ENCODE measurements around the gene KDM4C.

DNA sequence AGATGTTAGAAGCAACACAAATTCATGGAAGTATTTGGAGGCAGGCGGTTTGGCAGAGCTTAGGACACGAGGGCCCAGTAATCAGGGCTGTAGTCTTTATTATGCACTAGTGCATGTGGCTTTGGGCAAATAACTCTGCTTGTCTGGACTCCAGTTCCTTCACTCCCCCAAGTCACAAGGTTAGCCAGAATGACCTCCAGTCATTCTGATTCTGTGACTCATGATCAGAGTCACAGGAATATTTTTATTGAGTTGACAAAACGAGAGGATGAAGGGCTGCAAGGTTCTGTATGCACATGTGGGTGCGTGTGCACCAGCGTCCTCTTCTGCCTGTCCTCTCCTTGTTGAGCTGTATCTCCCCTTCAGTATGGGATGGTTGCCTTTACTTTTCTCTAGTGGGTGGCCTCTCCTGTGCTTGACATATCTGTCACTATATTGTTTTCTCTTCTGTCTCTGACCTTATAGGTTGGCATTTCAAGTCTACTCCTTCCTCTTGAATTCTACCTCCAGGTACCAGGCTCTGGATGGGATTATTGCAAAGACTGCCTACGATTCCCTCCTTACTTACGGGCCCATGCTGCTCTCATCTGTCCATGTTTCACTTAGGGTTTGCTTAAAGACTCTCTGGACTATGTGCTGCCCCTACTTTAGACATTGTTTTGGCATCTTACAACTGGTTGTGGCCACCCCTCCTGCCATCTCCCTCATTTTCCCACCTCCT, 94.6 kb downstream of the KDM4C start:
- TF ChIP-seq EZH2 (IDR thresholded peaks at IDR 0.05) (no peak), EZH2phosphoT487 (IDR thresholded peaks at IDR 0.05) (no peak)
- TF ChIP-seq, protein P1, sequence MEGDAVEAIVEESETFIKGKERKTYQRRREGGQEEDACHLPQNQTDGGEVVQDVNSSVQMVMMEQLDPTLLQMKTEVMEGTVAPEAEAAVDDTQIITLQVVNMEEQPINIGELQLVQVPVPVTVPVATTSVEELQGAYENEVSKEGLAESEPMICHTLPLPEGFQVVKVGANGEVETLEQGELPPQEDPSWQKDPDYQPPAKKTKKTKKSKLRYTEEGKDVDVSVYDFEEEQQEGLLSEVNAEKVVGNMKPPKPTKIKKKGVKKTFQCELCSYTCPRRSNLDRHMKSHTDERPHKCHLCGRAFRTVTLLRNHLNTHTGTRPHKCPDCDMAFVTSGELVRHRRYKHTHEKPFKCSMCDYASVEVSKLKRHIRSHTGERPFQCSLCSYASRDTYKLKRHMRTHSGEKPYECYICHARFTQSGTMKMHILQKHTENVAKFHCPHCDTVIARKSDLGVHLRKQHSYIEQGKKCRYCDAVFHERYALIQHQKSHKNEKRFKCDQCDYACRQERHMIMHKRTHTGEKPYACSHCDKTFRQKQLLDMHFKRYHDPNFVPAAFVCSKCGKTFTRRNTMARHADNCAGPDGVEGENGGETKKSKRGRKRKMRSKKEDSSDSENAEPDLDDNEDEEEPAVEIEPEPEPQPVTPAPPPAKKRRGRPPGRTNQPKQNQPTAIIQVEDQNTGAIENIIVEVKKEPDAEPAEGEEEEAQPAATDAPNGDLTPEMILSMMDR (IDR thresholded peaks at IDR 0.05) = no peak

Data from neural progenitor cell (in vitro differentiated cells).